Esophagus muscularis mucosa (tissue), 3 donors: ENCODE results near the gene ATP5PB.

Source experiments
- POLR2A ChIP-seq: fragments of 450-650 bp; IDR thresholded peaks from one replicate; pipeline ENCODE4 v1.6.1; 2017; ENCODE audit warnings: antibody characterized with exemption, moderate library complexity, mild to moderate bottlenecking, low read depth
- POLR2AphosphoS5 ChIP-seq, 2 donors: sonication (generic); formaldehyde crosslinking; IDR thresholded peaks; one replicate each; pipeline ENCODE4 v1.6.1; 2017; ENCODE audit warnings: antibody characterized with exemption in 2 of 2
- TF ChIP-seq, protein P1 (sequence below), 3 experiments: fragments of 200-600 bp in 2 of 3; fragments of 450-650 bp in 1 of 3; sonication (generic) in 2 of 3; IDR thresholded peaks; one replicate each; pipeline ENCODE4 v1.5.1; 2017 to 2019; ENCODE audit warnings: antibody characterized with exemption in 3 of 3, mild to moderate bottlenecking in 2 of 3, moderate library complexity in 1 of 3

DNA sequence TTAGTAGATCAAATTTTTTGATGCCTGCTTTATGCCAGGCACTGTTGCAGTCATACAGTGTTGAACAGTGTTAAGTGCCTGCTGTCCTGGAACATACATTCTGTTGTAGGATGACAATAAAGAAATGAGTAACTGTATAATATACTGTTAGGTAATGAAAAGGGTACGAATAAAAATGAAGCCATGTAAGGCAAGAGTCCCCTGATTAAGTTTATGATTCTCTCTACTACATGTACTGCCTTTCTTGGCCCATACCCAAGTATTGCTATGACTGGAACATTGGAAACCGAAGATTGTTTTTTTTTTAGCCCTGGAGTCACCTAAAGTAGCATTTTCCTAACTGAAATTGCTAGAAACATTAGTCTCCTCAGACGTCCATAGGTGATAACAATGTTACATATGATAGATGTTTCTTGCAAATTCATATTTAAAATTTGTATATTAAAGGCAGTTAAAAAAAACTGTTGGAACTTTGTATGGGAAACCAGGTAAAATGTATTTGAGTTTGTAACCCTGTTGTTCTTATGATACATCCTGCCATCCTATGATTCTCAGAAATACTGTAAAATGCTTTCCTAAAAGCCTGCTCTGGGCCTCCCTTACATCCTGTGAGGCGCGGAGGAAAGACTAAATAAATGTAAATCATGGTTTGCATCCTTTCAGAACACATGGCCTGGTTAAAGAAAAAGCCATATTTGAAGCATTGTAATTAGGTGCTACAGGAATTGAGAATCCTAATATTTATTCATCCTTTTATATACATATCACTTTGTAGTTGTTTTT lies 5.8 kb downstream of the ATP5PB start:
- TF ChIP-seq, protein P1, sequence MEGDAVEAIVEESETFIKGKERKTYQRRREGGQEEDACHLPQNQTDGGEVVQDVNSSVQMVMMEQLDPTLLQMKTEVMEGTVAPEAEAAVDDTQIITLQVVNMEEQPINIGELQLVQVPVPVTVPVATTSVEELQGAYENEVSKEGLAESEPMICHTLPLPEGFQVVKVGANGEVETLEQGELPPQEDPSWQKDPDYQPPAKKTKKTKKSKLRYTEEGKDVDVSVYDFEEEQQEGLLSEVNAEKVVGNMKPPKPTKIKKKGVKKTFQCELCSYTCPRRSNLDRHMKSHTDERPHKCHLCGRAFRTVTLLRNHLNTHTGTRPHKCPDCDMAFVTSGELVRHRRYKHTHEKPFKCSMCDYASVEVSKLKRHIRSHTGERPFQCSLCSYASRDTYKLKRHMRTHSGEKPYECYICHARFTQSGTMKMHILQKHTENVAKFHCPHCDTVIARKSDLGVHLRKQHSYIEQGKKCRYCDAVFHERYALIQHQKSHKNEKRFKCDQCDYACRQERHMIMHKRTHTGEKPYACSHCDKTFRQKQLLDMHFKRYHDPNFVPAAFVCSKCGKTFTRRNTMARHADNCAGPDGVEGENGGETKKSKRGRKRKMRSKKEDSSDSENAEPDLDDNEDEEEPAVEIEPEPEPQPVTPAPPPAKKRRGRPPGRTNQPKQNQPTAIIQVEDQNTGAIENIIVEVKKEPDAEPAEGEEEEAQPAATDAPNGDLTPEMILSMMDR (IDR thresholded peaks at IDR 0.05): no peak
- TF ChIP-seq POLR2AphosphoS5 (IDR thresholded peaks at IDR 0.05) (no peak), POLR2A (no peak)
